GM20431 (cell line): ENCODE measurements around the gene TAAR1.
"Not testable (repeated sequence)": the region's sequence is repeated elsewhere in the genome, so short reads cannot be mapped to it uniquely, and the experiment has no call there.

Experiments used
- in situ Hi-C: fragments of 300-500 bp; cut with MseI, MboI; formaldehyde crosslinking; loops from one replicate; pipeline ENCODE4 v1.15.0; 2020; ENCODE audit warnings: low sequenced_read_pairs; ENCODE audit not compliant: unreplicated experiment

Gene TAAR1

GRCh38 chr6:132604635-132605152 lies 54.3 kb downstream of the TAAR1 start:
- in situ Hi-C loops: no loop called here

GRCh38 chr6:132600900-132601299 lies 58.1 kb downstream of the TAAR1 start:
- in situ Hi-C loops: not testable (repeated sequence)

- in situ Hi-C loops: no loop called here
Measured at GRCh38 chr6:132598473-132598872, 60.5 kb downstream of the TAAR1 start.

GRCh38 chr6:132596201-132596600 lies 62.8 kb downstream of the TAAR1 start:
- in situ Hi-C loops: no loop called here
